ENCODE measurements around the gene KSR1. TPM values are rescaled to one million over a fixed set of nuclear protein-coding genes. Genes with fewer than 3 reads are reported as not detected.

The KSR1 gene
- total and polyA plus RNA-seq, 2 of the 8 experiments (the other 6 are each of a cell fraction or from before 2014, with no cell fraction given), result 14.1 to 34.7 TPM

- no peak for TF ChIP-seq CHD7 (IDR thresholded peaks at IDR 0.05; ENCODE audit: insufficient replicate concordance, low read length)
- no peak for TF ChIP-seq SP1 (IDR thresholded peaks at IDR 0.05; ENCODE audit: low read depth, low read length)
- no peak for TF ChIP-seq CREB1 (IDR thresholded peaks at IDR 0.05)
These were observed 119.6 kb downstream of the KSR1 start (continued) for GRCh38 chr17:27575912-27576252.

All from H1 (cell line).